AG10803 (cell line): Measurements from ENCODE around the gene SLC4A4.

Source experiments
- DNase-seq: peaks from one replicate; pipeline ENCODE4 v3.0.0; 2010; ENCODE audit warnings: low read depth
- H3K4me3 ChIP-seq: 2 replicates; pipeline ENCODE4 v1.5.1; 2011; ENCODE audit warnings: mild to moderate bottlenecking, low read length, control low read depth
- CTCF ChIP-seq: conservative IDR thresholded peaks from 2 replicates; pipeline ENCODE4 v1.5.1; 2011; ENCODE audit warnings: mild to moderate bottlenecking, low read length, control low read depth, inconsistent platforms

The SLC4A4 gene

GRCh38 chr4:71602289-71602900 lies 263.6 kb downstream of the SLC4A4 start:
- H3K4me3 ChIP-seq = no peak overlapping the region
- no peak for TF ChIP-seq CTCF
- no peak for DNase-seq

- TF ChIP-seq CTCF = no peak
- no peak for DNase-seq
Observed at GRCh38 chr4:71604785-71605184, 266.0 kb downstream of the SLC4A4 start.

GRCh38 chr4:71607109-71607508 lies 268.3 kb downstream of the SLC4A4 start:
- DNase-seq = no peak
- no peak overlapping the region for H3K4me3 ChIP-seq
- no peak for TF ChIP-seq CTCF

More at GRCh38 chr4:71604785-71605184, 266.0 kb downstream of the SLC4A4 start:
- H3K4me3 ChIP-seq = no peak overlapping the region

GRCh38 chr4:71607780-71608677 lies 269.2 kb downstream of the SLC4A4 start:
- DNase-seq = peak; percentile 46
- H3K4me3 ChIP-seq = no peak overlapping the region
- TF ChIP-seq CTCF = no peak

GRCh38 chr4:71608678-71609071 lies 269.9 kb downstream of the SLC4A4 start:
- no peak for DNase-seq
- H3K4me3 ChIP-seq = no peak overlapping the region
- no peak for TF ChIP-seq CTCF

- no peak for TF ChIP-seq CTCF
- peak; percentile 6 for DNase-seq
- no peak overlapping the region for H3K4me3 ChIP-seq
Observed at GRCh38 chr4:71609167-71609566, 270.3 kb downstream of the SLC4A4 start.

GRCh38 chr4:71609651-71610050 lies 270.8 kb downstream of the SLC4A4 start:
- TF ChIP-seq CTCF = no peak
- no peak for DNase-seq
- H3K4me3 ChIP-seq = no peak overlapping the region
